ENCODE data around the gene EP300. TPM values are rescaled to one million over a fixed set of nuclear protein-coding genes. Genes with fewer than 3 reads are reported as not detected.
A peak's percentile ranks its signal among the peaks of the same experiment; 100 is the strongest.

The EP300 gene
- total and polyA plus RNA-seq, 3 donors from 2014 or later, result 59.2 to 242 (median 221) TPM

DNA sequence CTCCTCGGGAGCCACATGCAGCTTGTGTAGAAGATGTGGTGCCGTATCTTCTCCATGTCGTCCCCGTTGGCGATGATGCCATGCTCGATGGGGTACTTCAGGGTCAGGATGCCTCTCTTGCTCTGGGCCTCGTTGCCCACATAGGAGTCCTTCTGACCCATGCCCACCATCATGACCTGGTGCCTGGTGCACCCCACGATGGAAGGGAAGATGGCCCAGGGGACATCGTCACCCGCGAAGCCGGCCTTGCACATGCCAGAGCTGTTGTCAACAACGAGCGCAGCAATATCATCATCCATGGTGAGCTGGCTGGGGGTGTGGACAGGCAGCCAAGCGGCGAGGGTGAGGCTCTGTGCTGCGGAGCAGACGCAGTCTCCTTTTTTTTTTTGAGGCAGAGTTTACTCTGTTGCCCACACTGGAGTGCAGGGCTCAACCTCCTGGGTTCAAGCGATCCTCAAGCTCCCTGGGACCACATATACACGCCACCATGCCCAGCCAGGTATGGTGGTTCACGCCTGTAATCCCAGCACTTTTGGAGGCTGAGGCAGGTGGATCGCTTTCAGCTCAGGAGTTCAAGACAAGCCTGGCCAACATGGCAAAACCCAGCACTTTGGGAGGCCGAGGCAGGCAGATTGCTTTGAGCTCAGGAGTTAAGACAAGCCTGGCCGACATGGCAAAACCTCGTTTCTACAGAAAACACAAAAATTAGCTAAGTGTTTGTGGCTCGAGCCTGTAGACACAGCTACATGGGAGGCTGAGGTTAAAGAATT lies 17.3 kb upstream of the EP300 start:
- intact Hi-C loops (cut with DNase I; ENCODE audit: low total_unique reads), result no loop called here

DNA sequence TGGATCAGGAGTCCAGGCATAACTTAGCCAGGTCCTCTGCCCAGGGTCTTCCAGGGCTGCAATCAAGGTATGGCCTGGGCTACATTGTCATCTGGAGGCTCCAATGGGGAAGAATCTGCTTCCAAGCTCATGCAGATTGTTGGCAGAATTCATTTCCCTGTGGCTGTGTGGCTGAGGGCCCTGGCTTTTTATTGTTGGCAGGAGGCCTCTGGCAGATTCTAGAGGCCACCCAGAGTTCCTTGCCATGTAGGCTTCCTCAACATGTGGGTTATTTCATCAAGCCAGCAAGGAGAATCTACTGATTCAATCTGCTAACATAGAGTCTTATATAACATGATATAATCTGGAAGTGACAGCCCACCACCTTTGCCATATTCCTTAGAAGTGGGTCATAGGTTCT lies 16.4 kb upstream of the EP300 start:
- no peak for DNase-seq
- no peak overlapping the region for H3K4me3 ChIP-seq

More for the DNA sequence above, 17.3 kb upstream of the EP300 start:
- no peak for TF ChIP-seq POLR2A (IDR thresholded peaks at IDR 0.05)
- TF ChIP-seq CTCF (IDR thresholded peaks at IDR 0.05), result no peak
- no peaks in the 10 kb centered on the region for H3K27me3 ChIP-seq
- no peak for DNase-seq
- H3K9me3 ChIP-seq, result no peaks in the 10 kb centered on the region
- H3K27ac ChIP-seq, result no peak overlapping the region
- H3K4me3 ChIP-seq, result no peak overlapping the region
- no peaks in the 10 kb centered on the region for H3K36me3 ChIP-seq (ENCODE audit: low read depth, missing control alignments)
- 93 to 94% methylated on average over 22 to 26 of the region's 26 CpGs for WGBS, 2 donors
- no peaks in the 10 kb centered on the region for H3K4me1 ChIP-seq

DNA sequence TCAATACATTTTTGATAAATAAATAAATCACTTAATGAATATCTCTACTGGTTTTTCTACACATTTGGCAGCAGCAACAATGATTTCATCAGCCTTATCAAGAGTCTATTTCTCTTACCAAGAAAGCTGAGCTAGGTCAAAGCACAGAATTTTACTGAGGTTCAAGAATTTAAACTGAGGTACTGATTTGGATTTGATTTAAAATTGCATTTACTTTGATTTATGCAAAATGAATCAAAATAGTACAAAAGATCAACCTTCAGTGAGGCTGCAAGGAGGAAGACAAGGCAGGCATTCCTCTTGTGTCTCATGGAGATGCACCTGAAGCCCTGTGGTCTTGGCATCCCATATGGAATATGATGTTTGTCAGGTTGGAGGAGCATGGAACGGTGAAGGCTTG lies 15.5 kb upstream of the EP300 start:
- Histone ChIP-seq H3K4me3 (no peak overlapping the region), H3K4me1 (no peaks in the 10 kb centered on the region), H3K9me3 (no peaks in the 10 kb centered on the region), H3K27ac (no peak overlapping the region), H3K27me3 (no peaks in the 10 kb centered on the region), H3K36me3 (ENCODE audit: low read depth, missing control alignments) (no peaks in the 10 kb centered on the region)
- TF ChIP-seq POLR2A (IDR thresholded peaks at IDR 0.05) (no peak), CTCF (IDR thresholded peaks at IDR 0.05) (no peak)
- DNase-seq, result no peak
- 94% methylated on average over 1 of the region's 1 CpG for WGBS, 2 donors
- intact Hi-C loops (cut with DNase I; ENCODE audit: low total_unique reads), result no loop called here

More for the DNA sequence above, 16.4 kb upstream of the EP300 start:
- TF ChIP-seq CTCF (IDR thresholded peaks at IDR 0.05), result no peak
- no peak for TF ChIP-seq POLR2A (IDR thresholded peaks at IDR 0.05)
- Histone ChIP-seq H3K4me1 (no peaks in the 10 kb centered on the region), H3K36me3 (ENCODE audit: low read depth, missing control alignments) (no peaks in the 10 kb centered on the region), H3K27ac (no peak overlapping the region), H3K27me3 (no peaks in the 10 kb centered on the region), H3K9me3 (no peaks in the 10 kb centered on the region)
- intact Hi-C loops (cut with DNase I; ENCODE audit: low total_unique reads), result no loop called here

DNA sequence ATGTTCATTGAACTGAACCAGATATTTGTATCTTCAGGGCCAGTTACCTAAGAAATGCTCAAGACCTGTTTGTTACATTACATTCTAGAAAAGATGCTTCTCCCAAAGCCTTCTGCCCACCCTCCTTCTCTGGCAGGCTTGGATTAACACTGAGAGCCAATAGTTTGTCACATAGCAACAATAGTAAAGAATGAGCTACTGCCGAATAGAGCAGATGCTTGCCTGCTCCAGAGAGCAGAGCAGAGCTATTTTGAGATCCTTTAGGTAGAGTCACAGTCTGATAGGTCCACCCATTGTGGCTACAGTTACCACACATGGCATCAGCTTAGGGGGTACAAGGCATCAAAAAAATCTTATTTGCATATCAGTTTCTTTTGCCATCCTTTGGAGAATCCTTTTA lies 13.5 kb upstream of the EP300 start:
- Histone ChIP-seq H3K9me3 (no peaks in the 10 kb centered on the region), H3K36me3 (ENCODE audit: low read depth, missing control alignments) (no peaks in the 10 kb centered on the region), H3K4me3 (no peak overlapping the region), H3K27ac (no peak overlapping the region), H3K4me1 (no peaks in the 10 kb centered on the region), H3K27me3 (no peaks in the 10 kb centered on the region)
- DNase-seq, result no peak
- intact Hi-C loops (cut with DNase I; ENCODE audit: low total_unique reads), result no loop called here
- TF ChIP-seq POLR2A (IDR thresholded peaks at IDR 0.05) (no peak), CTCF (IDR thresholded peaks at IDR 0.05) (no peak)
- 30 to 38% methylated on average over 1 of the region's 1 CpG for WGBS, 2 donors

DNA sequence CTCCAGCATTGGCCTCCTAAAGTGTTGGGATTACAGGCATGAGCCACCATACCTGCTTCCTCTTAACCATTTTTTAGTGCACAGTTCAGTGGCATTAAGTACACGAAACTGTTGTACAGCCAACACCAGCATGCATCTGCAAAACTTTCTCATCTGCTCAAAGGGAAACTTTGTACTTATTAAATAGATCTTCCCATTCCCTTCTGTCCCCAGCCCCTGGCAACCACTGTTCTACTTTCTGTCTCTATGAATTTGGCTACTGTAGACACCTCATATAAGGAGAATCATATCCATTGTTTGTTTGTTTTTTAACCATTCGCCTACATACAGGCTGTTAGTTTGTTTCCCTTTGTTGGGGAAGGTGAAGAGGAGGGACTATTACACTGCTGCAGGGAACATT lies 6.5 kb upstream of the EP300 start:
- no peaks in the 10 kb centered on the region for H3K27me3 ChIP-seq
- WGBS, 2 donors, result 28 to 30% methylated on average over 2 of the region's 2 CpGs
- H3K4me3 ChIP-seq, result no peak overlapping the region
- intact Hi-C loops (cut with DNase I; ENCODE audit: low total_unique reads), result no loop called here
- H3K36me3 ChIP-seq (ENCODE audit: low read depth, missing control alignments), result no peaks in the 10 kb centered on the region
- H3K27ac ChIP-seq, result peak overlapping the region; percentile 21 to 77
- TF ChIP-seq POLR2A (IDR thresholded peaks at IDR 0.05) (no peak), CTCF (IDR thresholded peaks at IDR 0.05) (no peak)
- peaks cover 10% of the 10 kb centered on the region for H3K4me1 ChIP-seq
- DNase-seq, result peak; percentile 60
- no peaks in the 10 kb centered on the region for H3K9me3 ChIP-seq

Data from testis (tissue), 3 donors.